Adipocyte (in vitro differentiated cells): ENCODE data around the gene FAM24B.
"Not testable (repeated sequence)": the region's sequence is repeated elsewhere in the genome, so short reads cannot be mapped to it uniquely, and the experiment has no call there.

Experiments
- DNase-seq: peaks from one replicate; pipeline ENCODE4 v3.0.0-alpha.2; 2015; ENCODE audit warnings: low read depth
- H3K27me3 ChIP-seq: replicated peaks from 2 replicates; pipeline ENCODE4 v1.7.0; 2013; ENCODE audit warnings: mild to moderate bottlenecking, low read length, moderate library complexity; ENCODE audit not compliant: control insufficient read depth, insufficient read depth
- H3K36me3 ChIP-seq: 2 replicates; pipeline ENCODE4 v1.7.0; 2013; ENCODE audit warnings: low read length, mild to moderate bottlenecking, moderate library complexity; ENCODE audit not compliant: control insufficient read depth, insufficient read depth, severe bottlenecking
- H3K4me1 ChIP-seq: 2 replicates; pipeline ENCODE4 v1.7.0; 2013; ENCODE audit warnings: mild to moderate bottlenecking, low read length, moderate library complexity; ENCODE audit not compliant: control insufficient read depth, insufficient read depth
- H3K4me3 ChIP-seq: 2 replicates; pipeline ENCODE4 v1.7.0; 2013; ENCODE audit warnings: mild to moderate bottlenecking, low read length, moderate library complexity
- H3K9ac ChIP-seq: 2 replicates; pipeline ENCODE4 v1.7.0; 2013; ENCODE audit warnings: mild to moderate bottlenecking, low read length, moderate library complexity
- H3K9me3 ChIP-seq: 2 replicates; pipeline ENCODE4 v1.7.0; 2013; ENCODE audit warnings: mild to moderate bottlenecking, low read length, moderate library complexity; ENCODE audit not compliant: control insufficient read depth

Gene FAM24B

GRCh38 chr10:122875843-122876466 is 3.4 kb downstream of the FAM24B start:
- Histone ChIP-seq H3K4me3 (no peak overlapping the region), H3K9ac (no peak overlapping the region), H3K36me3 (no peaks in the 10 kb centered on the region), H3K4me1 (peaks cover 10% of the 10 kb centered on the region), H3K27me3 (no peaks in the 10 kb centered on the region), H3K9me3 (no peaks in the 10 kb centered on the region)
- no peak for DNase-seq

- not testable (repeated sequence) for H3K36me3 ChIP-seq
Measured at GRCh38 chr10:122871947-122872346, 7.4 kb downstream of the FAM24B start.

GRCh38 chr10:122868768-122869167 is 10.6 kb downstream of the FAM24B start:
- DNase-seq, H3K4me3 ChIP-seq, H3K9ac ChIP-seq: not testable (repeated sequence)

More at GRCh38 chr10:122871947-122872346, 7.4 kb downstream of the FAM24B start:
- not testable (repeated sequence) for H3K9ac ChIP-seq, H3K4me3 ChIP-seq, H3K9me3 ChIP-seq, DNase-seq, H3K4me1 ChIP-seq, H3K27me3 ChIP-seq

GRCh38 chr10:122866757-122867482 is 12.5 kb downstream of the FAM24B start:
- H3K9me3 ChIP-seq, H3K4me3 ChIP-seq, H3K36me3 ChIP-seq, H3K9ac ChIP-seq, H3K27me3 ChIP-seq: not testable (repeated sequence)
- peak; percentile 25 for DNase-seq
- peaks cover 35% of the 10 kb centered on the region for H3K4me1 ChIP-seq

More at GRCh38 chr10:122868768-122869167, 10.6 kb downstream of the FAM24B start:
- H3K4me1 ChIP-seq: peaks cover 29% of the 10 kb centered on the region
- not testable (repeated sequence) for H3K36me3 ChIP-seq, H3K9me3 ChIP-seq, H3K27me3 ChIP-seq

- peaks cover 44% of the 10 kb centered on the region for H3K4me1 ChIP-seq
- no peaks in the 10 kb centered on the region for H3K27me3 ChIP-seq
- peak overlapping the region; percentile 50 for H3K9ac ChIP-seq
- H3K4me3 ChIP-seq: no peak overlapping the region
- no peaks in the 10 kb centered on the region for H3K9me3 ChIP-seq
- DNase-seq: peak; percentile 66
- H3K36me3 ChIP-seq: no peaks in the 10 kb centered on the region
Measured at GRCh38 chr10:122864901-122865300, 14.5 kb downstream of the FAM24B start.

- no peaks in the 10 kb centered on the region for H3K9me3 ChIP-seq
- H3K27me3 ChIP-seq: no peaks in the 10 kb centered on the region
- peaks cover 44% of the 10 kb centered on the region for H3K4me1 ChIP-seq
- peak overlapping the region; percentile 12 for H3K9ac ChIP-seq
- H3K4me3 ChIP-seq: no peak overlapping the region
- peak; percentile 42 for DNase-seq
- H3K36me3 ChIP-seq: no peaks in the 10 kb centered on the region
Measured at GRCh38 chr10:122864194-122864592, 15.2 kb downstream of the FAM24B start.

GRCh38 chr10:122863216-122864193 is 15.9 kb downstream of the FAM24B start:
- no peaks in the 10 kb centered on the region for H3K36me3 ChIP-seq
- no peaks in the 10 kb centered on the region for H3K9me3 ChIP-seq
- no peaks in the 10 kb centered on the region for H3K27me3 ChIP-seq
- H3K4me1 ChIP-seq: peaks cover 44% of the 10 kb centered on the region
- DNase-seq: no peak
- H3K9ac ChIP-seq: peak overlapping the region; percentile 12
- H3K4me3 ChIP-seq: no peak overlapping the region

- Histone ChIP-seq H3K4me3 (no peak overlapping the region), H3K9me3 (no peaks in the 10 kb centered on the region), H3K4me1 (peaks cover 40% of the 10 kb centered on the region), H3K9ac (no peak overlapping the region), H3K27me3 (no peaks in the 10 kb centered on the region), H3K36me3 (no peaks in the 10 kb centered on the region)
- DNase-seq: peak; percentile 60
Measured at GRCh38 chr10:122861711-122862161, 17.6 kb downstream of the FAM24B start.

- DNase-seq: no peak
- Histone ChIP-seq H3K9ac (no peak overlapping the region), H3K27me3 (no peaks in the 10 kb centered on the region), H3K9me3 (no peaks in the 10 kb centered on the region), H3K4me1 (peaks cover 29% of the 10 kb centered on the region), H3K36me3 (no peaks in the 10 kb centered on the region), H3K4me3 (no peak overlapping the region)
Measured at GRCh38 chr10:122859527-122859926, 19.9 kb downstream of the FAM24B start.

GRCh38 chr10:122858042-122858441 is 21.3 kb downstream of the FAM24B start:
- H3K4me1 ChIP-seq: peaks cover 32% of the 10 kb centered on the region

GRCh38 chr10:122856902-122857301 is 22.5 kb downstream of the FAM24B start:
- DNase-seq: no peak
- Histone ChIP-seq H3K4me1 (peaks cover 39% of the 10 kb centered on the region), H3K9me3 (no peaks in the 10 kb centered on the region), H3K4me3 (no peak overlapping the region), H3K36me3 (no peaks in the 10 kb centered on the region), H3K27me3 (no peaks in the 10 kb centered on the region), H3K9ac (no peak overlapping the region)

More at GRCh38 chr10:122858042-122858441, 21.3 kb downstream of the FAM24B start:
- not testable (repeated sequence) for H3K9me3 ChIP-seq, H3K27me3 ChIP-seq, H3K4me3 ChIP-seq, DNase-seq, H3K36me3 ChIP-seq, H3K9ac ChIP-seq
